ENCODE results near the gene UCP2. TPM values are rescaled to one million over a fixed set of nuclear protein-coding genes. Genes with fewer than 3 reads are reported as not detected.
A peak's percentile ranks its signal among the peaks of the same experiment; 100 is the strongest.
"Not testable (repeated sequence)": the region's sequence is repeated elsewhere in the genome, so short reads cannot be mapped to it uniquely, and the experiment has no call there.

UCP2 gene
- total RNA-seq, 1 experiment from 2014 or later = not detected

- no peak for DNase-seq (ENCODE audit: low read depth)
Measured at GRCh38 chr11:73946798-73947458, 35.7 kb downstream of the UCP2 start.

DNA sequence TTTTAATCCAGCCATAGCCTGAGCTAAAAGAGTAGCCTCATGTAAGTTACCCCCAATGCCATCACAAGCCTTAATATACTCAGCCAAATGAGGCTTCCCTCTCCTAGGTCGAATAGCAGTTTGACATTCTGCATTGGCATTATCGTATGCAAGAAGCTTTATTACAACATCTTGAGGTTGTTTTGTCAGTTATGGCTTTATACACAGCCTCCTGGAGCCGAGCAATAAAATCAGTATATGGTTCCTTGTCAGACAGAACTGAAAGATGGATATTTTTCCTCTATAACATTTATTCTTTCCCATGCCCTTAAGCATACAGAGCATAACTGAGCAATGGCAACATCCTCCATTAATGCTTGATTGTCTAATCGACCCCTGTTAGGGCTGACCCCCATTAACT, 37.2 kb downstream of the UCP2 start:
- DNase-seq (ENCODE audit: low read depth) = no peak

DNA sequence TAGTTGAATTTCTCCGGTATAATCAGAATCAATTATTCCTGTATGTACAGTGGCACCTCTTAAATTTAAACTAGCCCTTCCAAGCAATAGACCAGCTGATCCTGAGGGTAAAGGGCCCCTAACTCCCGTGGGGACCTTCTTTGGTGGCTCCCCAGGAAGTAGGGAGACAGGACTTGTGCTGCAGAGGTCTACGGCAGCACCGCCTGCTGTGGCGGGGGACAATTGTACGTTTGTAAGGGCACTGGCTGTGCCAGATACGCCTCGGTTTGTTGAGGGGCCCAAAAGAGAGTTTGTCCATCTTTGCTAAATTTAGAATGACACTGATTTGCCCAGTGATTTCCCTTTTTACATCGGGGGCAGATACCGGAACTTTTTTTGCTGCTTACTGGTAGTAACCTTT, 37.7 kb downstream of the UCP2 start:
- DNase-seq (ENCODE audit: low read depth) = no peak

DNA sequence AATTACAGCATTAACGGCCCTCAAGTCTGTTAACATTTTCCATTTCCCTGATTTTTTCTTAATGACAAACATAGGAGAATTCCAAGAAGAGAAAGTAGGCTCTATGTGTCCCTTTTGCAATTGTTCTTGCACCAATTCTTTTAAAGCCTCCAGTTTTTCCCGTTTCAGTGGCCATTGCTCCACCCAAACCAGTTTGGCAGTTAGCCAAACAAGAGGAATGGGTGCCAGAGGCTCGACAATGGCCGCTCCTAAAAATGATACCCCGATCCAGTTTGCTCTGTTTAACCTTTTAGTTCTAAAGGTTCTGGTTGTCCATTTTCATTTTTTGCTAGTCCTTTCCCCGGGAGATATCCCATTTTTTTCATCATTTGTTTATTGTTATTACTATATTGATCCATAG, 38.6 kb downstream of the UCP2 start:
- DNase-seq (ENCODE audit: low read depth) = no peak

- no peak for DNase-seq (ENCODE audit: low read depth)
Measured at GRCh38 chr11:73942010-73942409, 40.6 kb downstream of the UCP2 start.

DNA sequence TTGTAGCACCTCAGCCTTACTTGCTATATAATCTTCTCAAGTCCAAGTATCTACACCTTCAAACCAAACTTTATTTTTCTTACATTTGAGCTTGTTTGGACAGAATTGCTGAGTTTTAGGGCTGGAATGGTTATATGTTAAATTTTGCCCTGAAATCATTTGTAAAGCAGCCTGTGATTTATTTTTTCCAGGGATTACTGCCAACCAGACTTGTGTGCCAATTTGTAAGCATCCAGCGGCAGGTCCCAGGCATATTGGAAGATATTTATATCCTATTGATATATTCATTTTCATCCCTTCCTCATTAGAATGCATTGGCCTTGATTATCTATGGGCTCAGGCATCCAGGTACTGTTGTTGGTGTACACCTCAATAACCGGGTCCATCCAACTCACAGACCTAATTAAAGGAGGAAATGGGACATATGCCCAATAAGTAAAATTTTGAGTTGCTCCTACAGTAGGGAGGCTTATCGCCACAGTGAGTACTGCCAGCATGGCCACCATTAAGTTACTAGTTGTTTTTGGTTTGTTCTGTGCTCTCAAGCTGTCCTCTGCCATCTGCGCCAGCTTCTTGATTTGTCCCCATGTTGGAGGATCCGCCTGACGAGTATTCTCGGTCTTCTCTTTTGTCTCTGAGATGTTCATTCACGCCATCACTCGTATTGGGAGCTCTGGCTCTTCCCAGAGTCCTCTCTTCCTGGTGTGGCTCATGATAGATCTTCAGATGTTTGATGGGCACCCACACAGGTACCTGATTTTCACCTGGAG, 41.7 kb downstream of the UCP2 start:
- no peak for DNase-seq (ENCODE audit: low read depth)

DNA sequence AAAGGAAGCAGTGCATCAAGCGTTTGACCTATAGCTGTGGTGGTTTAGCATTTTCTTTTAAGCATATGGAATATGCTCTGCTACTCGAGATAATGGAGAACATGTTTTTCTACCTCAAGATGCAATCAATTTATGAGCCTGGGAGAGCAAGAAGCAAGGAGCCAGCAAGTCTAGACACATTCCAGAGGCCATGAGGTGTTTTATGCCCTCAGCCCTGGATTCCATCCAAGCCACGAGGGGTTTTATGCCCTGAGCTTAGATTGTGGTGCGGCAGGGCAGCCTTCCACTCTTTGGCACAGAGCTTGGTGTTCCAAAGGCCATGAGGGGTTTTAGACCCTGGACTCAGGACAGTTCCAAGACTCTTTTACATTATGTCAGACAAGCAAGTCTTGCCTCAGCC, 43.5 kb downstream of the UCP2 start:
- DNase-seq (ENCODE audit: low read depth) = peak; percentile 64

DNA sequence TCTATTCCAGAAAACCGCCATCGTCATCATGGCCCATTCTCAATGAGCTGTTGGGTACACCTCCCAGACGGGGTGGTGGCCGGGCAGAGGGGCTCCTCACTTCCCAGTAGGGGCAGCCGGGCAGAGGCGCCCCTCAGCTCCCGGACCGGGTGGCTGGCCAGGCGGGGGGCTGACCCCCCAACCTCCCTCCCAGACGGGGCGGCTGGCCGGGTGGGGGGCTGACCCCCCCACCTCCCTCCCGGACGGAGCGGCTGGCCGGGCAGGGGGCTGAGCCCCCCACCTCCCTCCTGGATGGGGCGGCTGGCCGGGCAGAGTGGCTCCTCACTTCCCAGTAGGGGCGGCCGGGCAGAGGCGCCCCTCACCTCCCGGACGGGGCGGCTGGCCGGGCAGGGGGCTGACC, 46.6 kb downstream of the UCP2 start:
- DNase-seq (ENCODE audit: low read depth) = not testable (repeated sequence)

DNA sequence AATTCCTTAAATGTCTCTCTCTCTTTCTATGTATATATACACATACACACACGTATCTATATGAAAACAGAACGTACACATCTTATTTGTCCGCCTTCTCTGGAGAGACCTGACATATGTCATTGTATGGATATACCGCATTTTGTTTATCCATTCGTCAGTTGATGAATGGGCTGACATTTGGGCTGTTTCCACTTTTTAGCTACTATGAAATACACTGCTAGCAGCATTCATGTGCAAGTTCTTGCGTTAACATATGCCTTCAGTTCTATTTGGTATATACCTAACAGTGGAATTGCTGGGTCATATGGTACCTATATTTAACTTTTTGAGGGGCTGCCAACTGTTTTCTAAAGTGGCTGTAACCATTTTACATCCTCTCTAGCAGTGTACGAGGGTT, 49.9 kb downstream of the UCP2 start:
- DNase-seq (ENCODE audit: low read depth) = no peak

- no peak for DNase-seq (ENCODE audit: low read depth)
Measured at GRCh38 chr11:73931951-73932350, 50.7 kb downstream of the UCP2 start.

- peak; percentile 71 for DNase-seq (ENCODE audit: low read depth)
Measured at GRCh38 chr11:73931039-73931645, 51.5 kb downstream of the UCP2 start.

- DNase-seq (ENCODE audit: low read depth) = no peak
Measured at GRCh38 chr11:73929388-73929787, 53.3 kb downstream of the UCP2 start.

Other genes with a start within 250 kb of the UCP2 start
- 45.9 and 59.7 TPM in 2 replicates for gene RAB6A, start 221.8 kb downstream of the UCP2 start, total RNA-seq (2014; rRNA removed; shearing (Covaris generic))
- gene MRPL48, start 195.0 kb downstream of the UCP2 start, total RNA-seq (2014; rRNA removed; shearing (Covaris generic)) = 64.8 and 69.1 TPM in 2 replicates
- 170 and 188 TPM in 2 replicates for gene COA4, start 106.0 kb downstream of the UCP2 start, total RNA-seq (2014; rRNA removed; shearing (Covaris generic))
- gene PAAF1, start 105.8 kb downstream of the UCP2 start, total RNA-seq (2014; rRNA removed; shearing (Covaris generic)) = 8.2 and 14.9 TPM in 2 replicates
- gene DNAJB13, start 31.8 kb downstream of the UCP2 start, total RNA-seq (2014; rRNA removed; shearing (Covaris generic)) = 0.07 and 0.13 TPM in 2 replicates
- 0.29 and 0.43 TPM in 2 replicates for gene UCP3, start 26.2 kb upstream of the UCP2 start, total RNA-seq (2014; rRNA removed; shearing (Covaris generic))
- gene C2CD3, start 188.2 kb upstream of the UCP2 start, total RNA-seq (2014; rRNA removed; shearing (Covaris generic)) = 11.9 and 20.5 TPM in 2 replicates
- gene PPME1, start 188.4 kb upstream of the UCP2 start, total RNA-seq (2014; rRNA removed; shearing (Covaris generic)) = 44.0 and 53.1 TPM in 2 replicates